ENCODE results near the gene OPRL1.
"Not testable (repeated sequence)": the region's sequence is repeated elsewhere in the genome, so short reads cannot be mapped to it uniquely, and the experiment has no call there.

OPRL1 gene

DNA sequence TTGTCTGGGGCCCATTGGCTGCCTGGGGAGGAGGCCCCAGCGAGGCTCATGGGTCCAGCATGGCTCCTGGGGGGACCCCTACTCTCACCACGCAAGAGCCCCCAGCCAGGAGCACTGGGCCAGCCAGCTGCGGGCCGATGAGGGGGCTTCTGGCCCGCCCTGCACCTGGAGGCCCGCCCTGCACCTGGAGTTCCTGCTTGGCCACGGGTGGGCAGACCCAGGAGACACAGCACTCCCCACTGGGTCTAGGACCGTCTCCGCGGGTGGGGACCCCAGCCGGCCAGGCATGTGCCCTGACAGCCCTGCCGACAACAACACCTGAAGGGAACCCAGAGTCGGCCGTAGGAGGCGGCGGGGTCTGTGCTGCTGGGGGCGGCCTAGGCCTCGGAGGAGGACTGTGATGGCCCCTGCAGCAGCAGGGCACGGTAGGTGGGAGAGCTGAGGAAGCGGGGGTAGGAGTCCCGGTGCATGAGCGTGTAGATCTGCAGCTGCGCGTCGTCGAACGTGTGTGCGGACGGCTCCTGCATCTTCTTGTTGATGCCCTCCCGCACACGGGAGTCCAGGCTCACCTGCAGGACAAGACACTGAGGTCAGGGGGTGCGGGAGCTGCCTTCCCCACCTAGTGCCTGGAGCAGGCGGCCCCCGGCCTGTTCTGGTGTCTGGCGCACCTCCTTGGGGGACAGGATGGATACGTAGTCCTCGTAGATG lies 6.3 kb upstream of the OPRL1 start:
- DNase-seq, result no peak

DNA sequence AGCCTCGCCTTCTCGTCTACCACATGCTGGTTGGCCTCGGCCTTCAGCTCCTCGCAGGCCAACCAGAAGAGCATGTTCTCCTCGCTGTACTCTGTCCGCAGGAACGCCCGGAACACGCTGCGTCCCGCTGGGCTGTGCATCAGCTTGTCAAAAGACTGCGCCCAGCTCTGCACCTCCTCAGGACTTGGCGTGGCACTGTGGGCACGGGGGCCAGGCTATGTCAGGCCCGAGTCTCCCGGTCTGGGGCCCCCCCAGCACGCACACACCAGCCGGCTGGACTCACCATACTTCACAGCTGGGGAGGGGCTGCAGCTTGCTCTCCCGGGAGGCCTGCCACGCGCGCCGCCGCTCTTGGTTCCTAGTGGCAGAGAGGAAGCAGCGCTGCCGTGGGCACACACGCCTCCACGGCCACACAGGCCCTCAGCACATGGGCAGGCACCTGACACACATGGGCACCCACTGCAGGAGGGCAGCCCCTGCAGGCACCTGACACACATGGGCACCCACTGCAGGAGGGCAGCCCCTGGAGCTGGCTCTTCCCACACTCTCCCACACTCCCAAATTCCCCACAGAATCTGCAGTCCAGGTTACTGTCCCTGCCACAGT lies 5.6 kb upstream of the OPRL1 start:
- no peak for DNase-seq

DNA sequence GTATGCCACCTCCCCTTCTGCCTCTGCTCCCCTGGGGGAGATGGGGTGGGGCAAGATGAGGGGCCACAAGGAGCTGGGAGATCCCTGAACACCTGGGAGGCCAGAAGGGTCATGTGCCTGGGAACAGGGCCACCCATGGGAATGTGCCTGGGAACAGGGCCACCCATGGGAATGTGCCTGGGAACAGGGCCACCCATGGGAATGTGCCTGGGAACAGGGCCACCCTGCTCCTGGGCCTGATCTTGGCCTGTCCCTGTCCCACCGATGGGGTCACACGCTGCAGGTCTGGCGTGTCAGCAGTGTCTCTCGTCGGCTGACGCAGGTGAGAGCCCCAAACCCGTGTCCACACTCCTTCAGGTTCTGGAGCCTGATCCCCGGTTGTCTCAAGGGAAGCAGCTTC lies 4.9 kb upstream of the OPRL1 start:
- DNase-seq, result no peak

DNA sequence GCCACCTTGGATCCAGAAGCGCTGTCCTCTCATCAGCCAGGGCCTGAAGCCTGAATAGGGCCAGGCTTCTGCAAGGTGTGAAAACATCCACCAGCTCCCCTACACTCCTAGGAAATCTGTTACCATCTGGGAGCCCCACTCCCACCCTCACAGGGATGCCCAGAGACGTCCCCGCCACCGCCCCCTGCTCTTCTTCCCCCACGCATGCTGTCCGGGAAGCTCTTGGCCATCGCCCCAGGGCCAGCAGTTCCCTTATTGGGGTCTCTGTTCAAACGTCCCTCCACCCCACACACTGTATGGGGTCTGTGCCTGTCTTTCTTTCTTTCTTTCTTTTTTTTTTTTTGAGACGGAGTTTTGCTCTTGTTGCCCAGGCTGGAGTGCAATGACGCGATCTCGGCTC lies 4.3 kb upstream of the OPRL1 start:
- no peak for DNase-seq

DNA sequence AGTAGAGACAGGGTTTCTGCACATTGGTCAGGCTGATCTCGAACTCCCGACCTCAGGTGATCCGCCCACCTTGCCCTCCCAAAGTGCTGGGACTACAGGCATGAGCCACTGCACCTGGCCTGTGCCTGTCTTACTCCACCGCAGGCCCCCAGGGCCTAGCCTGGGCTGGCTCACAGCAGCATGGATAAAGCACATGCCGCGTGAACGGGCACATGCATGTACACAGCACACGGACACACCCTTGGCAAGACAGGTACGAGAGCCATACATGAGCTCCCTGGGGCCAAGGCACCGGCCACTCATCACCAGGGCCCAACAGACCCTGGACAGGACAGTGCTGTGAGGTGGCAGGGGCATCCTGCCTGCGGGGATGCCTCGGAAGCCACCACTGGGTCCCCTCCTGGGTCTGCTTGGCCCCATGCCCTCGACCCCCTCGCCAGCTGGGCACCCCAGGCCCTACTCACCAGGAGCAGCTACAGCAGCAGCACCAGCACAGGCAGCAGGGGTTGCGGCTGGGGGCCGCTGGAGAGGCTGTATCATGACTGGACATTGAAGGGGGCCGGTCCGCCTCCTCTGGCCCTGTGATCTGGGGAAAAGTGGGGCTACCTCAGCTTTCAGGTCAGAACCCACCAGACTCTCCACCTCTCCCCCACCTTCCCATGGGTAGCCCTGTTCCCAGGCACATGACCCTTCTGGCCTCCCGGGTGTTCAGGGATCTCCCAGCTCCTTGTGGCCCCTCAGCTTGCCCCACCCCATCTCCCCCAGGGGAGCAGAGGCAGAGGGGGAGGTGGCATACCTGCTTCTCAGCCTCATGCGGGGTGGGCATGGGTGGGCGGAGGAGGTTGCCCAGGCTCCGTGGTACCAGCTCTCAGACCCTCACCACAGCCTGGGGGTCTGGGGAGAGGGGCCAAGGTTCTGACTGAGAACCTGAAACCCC lies 3.6 kb upstream of the OPRL1 start:
- no peak for DNase-seq

DNA sequence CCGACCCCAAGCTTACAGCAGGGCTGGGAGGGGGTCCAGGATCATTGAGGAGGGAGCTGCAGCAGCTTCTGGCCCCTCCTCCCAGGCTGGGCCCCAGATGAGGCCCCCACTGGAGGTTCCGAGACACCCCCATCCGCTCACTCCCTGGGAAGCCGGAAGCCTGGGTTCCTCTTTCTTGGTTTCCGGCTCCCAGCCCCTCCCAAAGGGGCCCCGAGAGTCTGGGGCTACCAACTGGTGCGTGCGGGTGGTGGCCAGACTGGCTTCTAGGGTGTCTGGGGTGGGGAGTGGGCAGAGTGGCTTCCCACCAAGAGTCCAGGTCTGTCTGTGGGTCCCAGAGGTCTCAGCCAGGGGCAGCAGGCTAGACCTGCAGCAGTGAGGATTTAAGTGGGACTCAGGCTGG lies 2.8 kb upstream of the OPRL1 start:
- DNase-seq, result no peak

DNA sequence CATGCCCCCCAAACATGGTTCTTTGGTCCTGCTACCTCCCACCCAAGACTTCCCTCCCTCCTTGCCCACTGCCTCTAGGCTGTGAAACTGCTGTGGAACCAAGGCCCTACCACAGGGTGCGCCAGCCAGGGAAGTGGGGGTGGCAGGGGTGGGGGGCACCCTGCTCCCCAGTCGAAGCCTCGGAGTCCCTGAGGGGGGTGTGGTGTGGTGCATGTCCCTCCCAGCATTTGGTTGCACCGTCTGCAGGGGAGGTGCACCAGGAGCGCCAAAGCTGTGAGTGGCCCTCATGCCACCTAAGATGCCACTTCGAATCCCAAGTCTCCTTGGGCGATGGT lies 2.4 kb upstream of the OPRL1 start:
- no peak for DNase-seq

DNA sequence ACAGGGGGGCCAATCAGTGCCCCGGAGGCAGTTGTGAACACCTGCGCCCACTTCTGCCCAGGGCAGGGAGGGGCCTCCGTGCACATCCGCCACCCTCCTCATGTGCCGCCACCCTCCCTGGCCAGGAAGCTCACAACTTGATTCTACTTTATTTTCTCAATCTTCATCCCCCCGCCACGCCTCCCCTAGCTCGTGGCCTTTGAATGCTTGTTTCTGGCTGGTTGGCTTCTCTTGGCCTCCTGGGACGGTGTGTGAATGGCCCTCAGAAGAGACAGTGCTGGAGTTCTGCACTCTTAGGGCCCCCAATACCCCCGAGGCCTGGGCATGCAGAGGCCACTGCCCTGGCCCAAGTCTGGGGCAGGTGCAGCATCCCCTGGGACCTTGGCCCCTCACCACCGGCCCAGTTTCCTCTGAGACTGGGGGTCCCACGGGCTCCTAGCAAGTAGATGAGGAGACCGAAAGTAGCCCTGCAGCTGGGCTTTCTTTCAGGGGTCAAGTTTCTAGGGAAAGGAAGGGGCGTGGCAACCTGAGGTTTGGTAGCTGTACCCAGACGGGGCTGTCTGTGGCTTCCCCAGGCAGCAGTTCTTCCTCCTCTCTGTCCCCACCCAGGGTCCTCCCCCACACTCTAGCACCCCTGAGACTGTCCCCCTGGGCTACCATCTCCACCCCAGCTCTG lies 1.9 kb upstream of the OPRL1 start:
- DNase-seq, result no peak

DNA sequence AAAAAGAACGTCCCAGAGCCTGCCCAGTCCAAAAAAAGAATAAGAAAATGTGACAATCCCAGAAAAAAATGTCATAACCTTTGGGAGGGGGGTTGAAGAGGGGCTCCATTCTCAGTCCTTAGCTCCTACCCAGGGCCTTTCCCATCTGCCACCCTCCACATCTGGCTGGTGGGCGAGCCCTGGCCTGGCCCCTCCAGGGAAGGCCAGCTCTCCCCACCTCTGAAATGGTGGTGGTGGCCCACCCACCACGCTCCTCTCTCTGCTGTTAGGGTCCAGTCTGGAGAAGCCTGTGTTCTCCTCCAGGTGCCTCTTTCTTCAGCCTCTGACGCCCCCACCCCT lies 979 bp upstream of the OPRL1 start:
- no peak for DNase-seq

DNA sequence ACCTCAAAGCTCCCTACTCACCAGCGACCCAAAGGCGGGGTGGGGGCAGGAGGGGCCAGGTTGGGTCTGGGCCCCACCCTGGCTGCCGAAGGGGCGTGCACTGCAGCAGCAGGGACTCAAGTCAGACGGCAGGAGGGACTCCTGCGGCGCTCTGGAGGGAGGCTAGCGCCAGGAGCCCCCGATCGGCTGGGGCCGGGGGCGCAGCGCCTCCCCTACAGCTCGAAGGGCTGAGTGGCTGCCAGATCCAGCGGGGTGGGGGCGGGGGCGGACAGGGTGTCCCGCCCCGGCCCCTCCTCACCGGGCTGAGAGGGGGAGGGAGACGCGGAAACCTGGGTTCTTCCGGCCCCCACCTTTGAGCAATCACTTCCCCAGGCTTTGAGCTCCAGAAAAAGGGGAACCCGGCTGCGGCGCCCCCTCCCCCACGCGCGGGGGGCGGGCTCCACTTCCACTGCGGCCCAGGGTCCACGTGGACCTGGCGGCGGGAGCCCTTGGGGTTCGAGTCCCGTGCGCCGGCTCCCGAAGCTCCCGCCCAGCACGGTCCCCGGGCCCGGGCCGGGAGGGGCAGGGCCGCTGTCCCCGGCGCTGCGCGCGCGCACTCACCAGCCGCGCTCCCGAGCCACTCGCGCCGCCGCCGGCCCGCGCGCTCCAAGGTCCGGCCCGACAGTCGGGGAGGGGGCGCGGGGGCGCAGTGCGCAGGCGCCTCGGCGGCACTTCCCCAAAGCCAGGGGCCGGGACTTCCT lies 439 bp upstream of the OPRL1 start, which contains the start of gene RGS19:
RGS19 (minus strand) TSS at position 246 of the 740 bp plus-strand sequence. CDS start 2,632 bp downstream, outside the sequence.
- peak; percentile 72 for DNase-seq

DNA sequence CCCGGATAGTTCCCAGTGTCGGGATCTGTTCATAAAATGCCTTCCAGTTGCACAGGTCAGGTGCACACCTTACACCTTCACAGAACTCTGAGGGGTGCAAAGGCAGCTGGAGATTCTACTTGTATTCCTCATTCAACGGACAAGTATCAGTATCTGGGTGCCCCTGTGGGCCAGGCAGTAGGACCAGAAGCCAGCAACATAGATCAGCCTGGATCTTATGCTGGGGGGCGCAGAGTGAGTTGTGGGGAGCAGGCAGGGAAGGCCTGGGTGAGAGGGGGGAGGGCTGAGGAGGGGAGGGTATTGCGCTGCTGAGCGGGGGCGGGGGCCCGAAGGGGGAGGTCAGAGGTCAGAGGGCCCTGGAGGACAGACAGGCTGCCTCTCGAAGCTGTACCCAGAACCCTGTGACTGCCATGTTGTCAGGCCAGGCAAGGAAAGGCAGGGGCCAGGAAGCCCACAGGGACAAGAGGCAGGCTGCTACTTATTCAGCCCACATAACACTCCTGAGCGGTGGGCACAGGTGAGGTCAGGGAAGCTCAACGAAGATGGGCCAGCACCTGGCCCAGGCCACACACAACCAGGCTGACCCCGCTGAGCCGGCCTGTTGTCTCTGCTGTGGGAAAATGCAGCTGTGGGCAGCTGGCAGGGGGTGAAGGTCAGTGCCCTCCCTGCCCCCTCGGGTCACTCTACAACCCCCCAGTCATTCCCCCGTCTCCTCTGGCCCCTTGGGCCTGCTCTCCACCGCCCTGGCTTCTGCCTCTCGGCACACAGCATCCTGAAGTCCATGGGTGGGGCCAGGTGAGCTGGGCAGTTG lies 1.1 kb downstream of the OPRL1 start:
- no peak for DNase-seq

DNA sequence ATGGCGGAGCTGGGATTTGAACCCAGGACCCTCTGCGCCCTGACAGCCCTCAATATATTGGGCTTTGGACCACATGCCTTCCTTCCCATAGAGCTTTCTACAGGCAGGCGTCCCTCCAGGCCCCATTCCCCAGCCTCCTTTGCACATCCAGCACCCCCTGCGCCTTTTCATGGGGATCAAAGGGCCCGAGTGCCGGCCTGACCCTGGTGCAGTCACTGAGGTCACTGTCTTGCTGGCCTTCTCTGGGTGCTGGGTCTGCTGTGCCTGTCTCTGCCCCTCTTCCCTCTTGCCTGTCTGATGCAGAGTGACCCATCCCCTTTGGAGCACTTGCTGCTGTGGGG lies 1.7 kb downstream of the OPRL1 start:
- DNase-seq, result no peak

DNA sequence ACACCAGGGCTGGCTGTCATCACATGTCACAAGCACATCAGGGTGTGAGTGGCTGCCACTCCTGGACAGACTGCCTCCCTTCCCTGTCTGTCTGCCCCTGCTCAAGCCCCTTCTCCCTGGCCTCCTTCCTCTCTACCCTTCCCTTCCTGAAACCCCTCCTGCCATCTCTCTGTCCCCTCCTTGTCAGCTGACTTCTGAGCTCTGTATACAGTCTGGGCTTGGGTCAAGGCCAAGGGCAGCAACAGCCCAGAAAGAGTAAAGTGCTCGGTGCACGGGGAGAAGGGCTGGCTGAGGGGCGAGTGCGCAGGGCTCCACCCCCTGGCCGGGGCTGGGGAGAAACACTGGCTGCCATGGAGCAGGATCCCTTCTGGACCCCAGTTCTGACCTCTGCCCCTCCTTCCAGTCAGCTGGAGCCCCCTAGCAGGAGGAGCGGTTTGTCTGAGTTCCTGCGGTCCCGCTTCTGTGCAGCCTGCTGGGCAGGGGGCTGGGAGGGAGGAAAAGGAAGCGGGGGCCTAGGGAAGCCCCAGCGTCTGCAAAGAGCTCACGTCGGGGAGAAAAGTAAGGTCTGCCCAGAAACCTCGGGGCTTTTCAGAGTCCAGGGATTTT lies 2.3 kb downstream of the OPRL1 start:
- no peak for DNase-seq

DNA sequence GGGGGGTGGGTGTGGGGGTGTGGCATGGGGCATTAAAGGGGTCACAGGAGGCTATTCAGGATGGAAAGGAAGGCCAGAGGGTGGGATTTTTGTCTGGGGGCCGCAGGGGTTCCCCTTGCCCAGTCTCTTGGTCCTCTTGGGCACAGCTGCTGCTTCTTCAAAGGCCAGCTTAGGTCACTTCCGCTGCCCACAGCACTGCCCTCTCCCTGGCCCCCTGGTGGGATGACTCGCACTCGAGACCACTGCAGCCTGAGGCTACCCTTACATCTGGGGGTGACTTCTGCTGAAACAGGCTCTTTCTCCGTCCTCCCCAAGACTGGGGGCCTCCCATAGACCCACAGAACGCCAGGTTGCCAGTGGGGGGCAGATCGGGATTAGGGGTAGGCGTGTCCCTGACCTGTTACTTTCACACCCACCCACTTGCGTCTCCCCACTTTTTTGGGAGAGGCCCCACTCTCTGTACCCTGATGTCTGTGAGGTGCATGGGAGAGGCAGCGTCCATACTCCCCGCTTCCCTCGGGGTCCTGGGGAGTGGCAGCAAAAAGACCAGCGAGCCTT lies 3.0 kb downstream of the OPRL1 start:
- no peak for DNase-seq

DNA sequence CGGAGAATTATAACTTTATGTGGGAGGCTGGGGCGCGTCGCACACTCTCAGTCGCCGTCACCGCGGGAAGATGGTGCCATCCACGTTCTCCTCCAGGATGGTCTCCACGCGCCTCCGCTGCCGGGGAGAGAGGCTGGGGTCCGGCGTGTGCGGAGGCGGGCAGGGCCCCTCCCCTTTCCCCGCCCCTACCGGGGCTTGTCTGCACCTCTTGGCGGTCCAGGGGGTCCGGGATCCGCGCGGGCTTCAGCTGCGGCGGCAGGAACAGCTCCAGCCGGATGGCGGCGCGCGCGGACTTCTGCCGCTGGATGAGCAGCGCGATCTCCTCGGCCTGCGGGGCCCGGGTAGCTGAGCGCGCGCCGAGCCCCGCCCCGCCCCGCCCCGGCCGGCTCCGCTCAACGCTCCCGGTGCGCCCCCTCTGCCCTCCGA lies 3.5 kb downstream of the OPRL1 start:
- DNase-seq, result peak; percentile 74

DNA sequence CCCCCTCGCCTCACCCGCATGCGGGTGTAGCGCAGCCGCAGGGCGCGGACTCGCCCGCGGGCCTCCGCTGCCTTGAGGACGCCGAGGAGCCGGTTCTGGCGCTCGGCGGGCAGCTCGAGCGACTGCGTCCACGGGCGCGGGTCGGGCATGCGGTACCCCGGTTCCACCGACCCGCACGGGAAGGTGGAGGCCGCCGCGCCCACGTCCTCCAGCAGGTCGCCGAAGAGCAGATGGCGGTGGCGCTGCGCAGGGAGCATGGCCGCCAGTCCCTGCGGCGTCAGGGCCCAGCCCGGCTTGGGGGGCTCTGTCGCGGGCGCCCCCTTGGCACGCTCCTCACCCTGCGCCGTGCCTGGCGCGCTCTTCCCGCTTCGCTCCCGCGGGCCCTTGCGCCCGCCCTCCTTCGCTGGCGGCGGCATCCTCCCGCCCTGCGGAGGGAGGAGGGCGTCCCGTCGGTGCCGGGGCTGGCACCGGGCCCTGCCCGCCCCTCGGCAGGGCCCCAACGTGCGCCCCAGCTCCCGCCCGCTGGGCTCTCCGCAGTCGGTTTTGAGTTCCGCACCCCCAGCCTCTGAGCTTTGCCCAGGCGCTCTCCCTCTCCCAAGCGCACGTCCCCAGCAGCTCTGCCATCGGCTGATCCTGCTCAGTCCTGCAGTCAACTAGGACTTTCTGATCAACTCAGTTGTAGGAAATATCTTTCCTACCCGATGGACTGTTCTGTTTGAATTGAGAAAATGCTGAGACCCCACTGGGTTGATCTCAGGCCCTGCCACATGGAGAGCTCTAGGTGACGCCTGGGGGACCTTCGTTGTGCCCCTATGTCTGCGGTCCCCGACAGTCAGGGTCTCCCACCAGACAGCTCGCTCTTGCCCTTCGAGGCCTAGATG lies 4.2 kb downstream of the OPRL1 start, which contains the start of gene LKAAEAR1:
LKAAEAR1 (minus strand) TSS at position 595 of the 881 bp plus-strand sequence; CDS start at position 416, 179 bp downstream.
- no peak for DNase-seq

DNA sequence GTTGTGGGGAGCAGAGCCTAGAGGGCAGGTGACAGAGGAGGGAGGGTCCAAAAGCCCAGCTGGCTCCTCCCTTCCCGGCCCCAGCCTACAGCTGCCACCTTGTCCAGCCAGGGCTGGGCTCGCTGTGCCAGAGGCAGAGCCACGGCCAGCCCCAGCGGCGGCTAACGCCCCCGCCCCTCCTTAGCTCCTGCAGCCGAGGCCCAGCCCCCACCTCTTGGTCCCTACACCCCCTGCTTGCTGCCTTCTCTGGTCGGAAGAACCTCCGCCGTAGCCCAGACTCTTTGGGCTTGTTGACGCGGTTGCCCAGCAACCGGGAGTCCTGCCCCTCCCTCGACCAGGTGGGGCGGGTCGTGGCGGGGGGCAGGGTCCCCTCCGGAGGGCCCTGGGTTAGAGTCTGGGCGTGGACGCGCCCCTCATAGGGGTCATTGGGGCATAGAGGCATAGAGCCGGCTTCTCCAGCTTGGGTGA lies 4.8 kb downstream of the OPRL1 start:
- DNase-seq, result no peak

DNA sequence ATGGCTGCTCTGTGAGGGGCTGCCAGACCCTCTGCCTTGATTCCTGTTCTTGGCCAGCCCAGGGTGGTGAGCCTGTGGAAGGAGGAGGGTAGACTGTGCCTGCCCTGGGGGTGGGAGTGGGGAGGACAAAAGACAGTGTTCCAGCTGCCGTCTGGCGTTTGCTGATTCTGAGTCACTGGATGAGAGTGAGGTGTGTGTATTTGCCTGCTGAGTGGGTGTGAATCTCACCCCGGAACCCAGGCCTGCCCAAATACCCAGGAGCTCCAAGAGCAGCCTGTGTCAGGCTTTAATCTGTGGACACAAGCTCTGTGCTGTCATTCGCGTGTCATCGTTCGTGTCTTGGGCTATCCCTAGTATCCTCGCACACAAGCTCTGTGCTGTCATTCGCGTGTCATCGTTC lies 6.9 kb downstream of the OPRL1 start:
- no peak for DNase-seq

DNA sequence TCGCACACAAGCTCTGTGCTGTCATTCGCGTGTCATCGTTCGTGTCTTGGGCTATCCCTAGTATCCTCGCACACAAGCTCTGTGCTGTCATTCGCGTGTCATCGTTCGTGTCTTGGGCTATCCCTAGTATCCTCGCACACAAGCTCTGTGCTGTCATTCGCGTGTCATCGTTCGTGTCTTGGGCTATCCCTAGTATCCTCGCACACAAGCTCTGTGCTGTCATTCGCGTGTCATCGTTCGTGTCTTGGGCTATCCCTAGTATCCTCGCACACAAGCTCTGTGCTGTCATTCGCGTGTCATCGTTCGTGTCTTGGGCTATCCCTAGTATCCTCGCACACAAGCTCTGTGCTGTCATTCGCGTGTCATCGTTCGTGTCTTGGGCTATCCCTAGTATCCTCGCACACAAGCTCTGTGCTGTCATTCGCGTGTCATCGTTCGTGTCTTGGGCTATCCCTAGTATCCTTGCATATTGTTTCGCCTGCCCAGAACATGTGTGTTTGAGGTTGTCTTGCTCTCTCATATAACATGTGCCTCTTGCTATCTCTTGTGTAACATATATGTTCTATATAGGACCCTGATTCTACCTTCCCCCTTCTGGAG lies 7.4 kb downstream of the OPRL1 start:
- DNase-seq, result not testable (repeated sequence)

Data from fibroblast of skin of right biceps (primary cell).